SU-DHL-6 (cell line): ENCODE measurements around the gene TMEM263.
"Not testable (repeated sequence)": the region's sequence is repeated elsewhere in the genome, so short reads cannot be mapped to it uniquely, and the experiment has no call there.

Experiments used
- H2AFZ ChIP-seq: fragments of 200-600 bp; sonication (generic); 2 replicates; pipeline ENCODE4 v1.6.1; 2014; ENCODE audit warnings: low read depth, mild to moderate bottlenecking, moderate library complexity, mixed read lengths, antibody characterized with exemption, low read length; ENCODE audit not compliant: severe bottlenecking
- H3F3A ChIP-seq: fragments of 200-600 bp; shearing (Covaris generic); 2 replicates; pipeline ENCODE4 v1.6.0; 2016; ENCODE audit warnings: antibody characterized with exemption, mild to moderate bottlenecking; ENCODE audit not compliant: insufficient read depth
- H3K27ac ChIP-seq: fragments of 200-600 bp; sonication (generic); 2 replicates; pipeline ENCODE4 v1.5.1; 2016; ENCODE audit warnings: low read depth, mild to moderate bottlenecking, low read length, moderate library complexity, mixed read lengths
- H3K27me3 ChIP-seq: fragments of 200-600 bp; sonication (generic), shearing (Covaris generic); 2 replicates; pipeline ENCODE4 v1.6.0; 2014; ENCODE audit warnings: mild to moderate bottlenecking, low read length
- H3K36me3 ChIP-seq: fragments of 200-600 bp; sonication (generic); 2 replicates; pipeline ENCODE4 v1.6.1; 2014; ENCODE audit warnings: mild to moderate bottlenecking, low read length, mixed read lengths
- H3K4me2 ChIP-seq: fragments of 300-600, 200-600 bp; shearing (Covaris generic), sonication (generic); 2 replicates; pipeline ENCODE4 v1.6.0; 2014; ENCODE audit warnings: low read length, low read depth, mild to moderate bottlenecking; ENCODE audit not compliant: poor library complexity, severe bottlenecking
- H3K4me3 ChIP-seq: fragments of 200-600 bp; sonication (generic); 2 replicates; pipeline ENCODE4 v1.5.1; 2014; ENCODE audit warnings: antibody characterized with exemption, low read length, mild to moderate bottlenecking, mixed read lengths; ENCODE audit not compliant: insufficient read depth, poor library complexity, severe bottlenecking
- H3K79me2 ChIP-seq: fragments of 200-600 bp; sonication (generic); 2 replicates; pipeline ENCODE4 v1.6.1; 2014; ENCODE audit warnings: mild to moderate bottlenecking, low read length, moderate library complexity; ENCODE audit not compliant: insufficient read depth
- H3K9ac ChIP-seq: fragments of 200-600 bp; sonication (generic); 2 replicates; pipeline ENCODE4 v1.7.0; 2014; ENCODE audit warnings: mild to moderate bottlenecking, low read length
- H3K9me2 ChIP-seq: fragments of 200-600 bp; sonication (generic); replicated peaks from 2 replicates; pipeline ENCODE4 v1.6.1; 2014; ENCODE audit warnings: low read length; ENCODE audit not compliant: insufficient read depth
- H3K9me3 ChIP-seq: fragments of 200-600 bp; sonication (generic); 2 replicates; pipeline ENCODE4 v1.6.1; 2014; ENCODE audit warnings: low read length, mixed read lengths; ENCODE audit not compliant: insufficient read depth
- H4K20me1 ChIP-seq: fragments of 200-600 bp; sonication (generic); 2 replicates; pipeline ENCODE4 v1.6.1; 2014; ENCODE audit warnings: low read depth, mild to moderate bottlenecking, antibody characterized with exemption, low read length, moderate library complexity, mixed read lengths
- EZH2phosphoT487 ChIP-seq: fragments of 200-600 bp; sonication (generic), shearing (Covaris generic); conservative IDR thresholded peaks from 2 replicates; pipeline ENCODE4 v1.6.1; 2018; ENCODE audit warnings: mild to moderate bottlenecking, antibody characterized with exemption, low read length, moderate library complexity, mixed read lengths
- TF ChIP-seq, protein P1 (sequence below): fragments of 200-600 bp; sonication (generic); IDR thresholded peaks from one replicate; pipeline ENCODE4 v1.5.1; 2017; ENCODE audit warnings: antibody characterized with exemption, mild to moderate bottlenecking, low read length, moderate library complexity; ENCODE audit not compliant: insufficient read depth, poor library complexity, severe bottlenecking

TMEM263 gene

DNA sequence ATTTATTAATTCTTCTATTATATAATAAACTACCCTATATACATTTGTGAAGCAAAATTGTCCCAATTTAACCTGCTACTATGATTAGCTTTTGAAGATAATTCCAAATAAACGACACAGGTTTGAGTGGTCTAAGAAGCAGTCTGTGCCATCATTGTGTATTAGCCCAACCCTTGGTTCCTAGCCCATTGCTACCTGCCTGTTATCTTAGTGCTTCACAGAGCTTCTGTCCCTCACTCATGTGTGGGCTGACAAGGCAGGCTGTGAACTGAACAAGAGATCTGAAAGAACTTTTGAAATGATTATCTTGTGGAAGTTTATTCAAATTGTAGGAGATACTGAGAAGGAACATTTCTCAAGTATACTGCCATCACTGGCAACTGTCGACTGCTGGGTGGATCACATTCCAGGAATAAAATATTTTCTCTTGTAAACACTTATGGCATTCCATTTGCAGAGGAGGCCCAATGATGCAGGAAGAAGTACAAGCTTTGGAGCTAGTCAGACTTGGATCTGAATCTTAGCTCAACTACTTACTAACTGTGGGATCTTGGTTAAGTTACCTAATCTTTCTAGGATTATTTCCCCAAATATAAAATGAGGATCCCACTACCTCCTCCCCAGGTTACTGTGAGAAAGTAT, 39.0 kb downstream of the TMEM263 start:
- Histone ChIP-seq H3K36me3 (no peaks in the 10 kb centered on the region), H4K20me1 (no peaks in the 10 kb centered on the region), H3K4me2 (no peak overlapping the region), H3K79me2 (no peaks in the 10 kb centered on the region), H3K27ac (no peak overlapping the region), H3F3A (no peaks in the 10 kb centered on the region), H3K9ac (no peak overlapping the region), H3K9me3 (no peaks in the 10 kb centered on the region), H2AFZ (no peak overlapping the region), H3K27me3 (no peaks in the 10 kb centered on the region), H3K9me2 (no peaks in the 10 kb centered on the region), H3K4me3 (no peak overlapping the region)
- TF ChIP-seq EZH2phosphoT487: no peak
- TF ChIP-seq, protein P1, sequence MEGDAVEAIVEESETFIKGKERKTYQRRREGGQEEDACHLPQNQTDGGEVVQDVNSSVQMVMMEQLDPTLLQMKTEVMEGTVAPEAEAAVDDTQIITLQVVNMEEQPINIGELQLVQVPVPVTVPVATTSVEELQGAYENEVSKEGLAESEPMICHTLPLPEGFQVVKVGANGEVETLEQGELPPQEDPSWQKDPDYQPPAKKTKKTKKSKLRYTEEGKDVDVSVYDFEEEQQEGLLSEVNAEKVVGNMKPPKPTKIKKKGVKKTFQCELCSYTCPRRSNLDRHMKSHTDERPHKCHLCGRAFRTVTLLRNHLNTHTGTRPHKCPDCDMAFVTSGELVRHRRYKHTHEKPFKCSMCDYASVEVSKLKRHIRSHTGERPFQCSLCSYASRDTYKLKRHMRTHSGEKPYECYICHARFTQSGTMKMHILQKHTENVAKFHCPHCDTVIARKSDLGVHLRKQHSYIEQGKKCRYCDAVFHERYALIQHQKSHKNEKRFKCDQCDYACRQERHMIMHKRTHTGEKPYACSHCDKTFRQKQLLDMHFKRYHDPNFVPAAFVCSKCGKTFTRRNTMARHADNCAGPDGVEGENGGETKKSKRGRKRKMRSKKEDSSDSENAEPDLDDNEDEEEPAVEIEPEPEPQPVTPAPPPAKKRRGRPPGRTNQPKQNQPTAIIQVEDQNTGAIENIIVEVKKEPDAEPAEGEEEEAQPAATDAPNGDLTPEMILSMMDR: no peak

DNA sequence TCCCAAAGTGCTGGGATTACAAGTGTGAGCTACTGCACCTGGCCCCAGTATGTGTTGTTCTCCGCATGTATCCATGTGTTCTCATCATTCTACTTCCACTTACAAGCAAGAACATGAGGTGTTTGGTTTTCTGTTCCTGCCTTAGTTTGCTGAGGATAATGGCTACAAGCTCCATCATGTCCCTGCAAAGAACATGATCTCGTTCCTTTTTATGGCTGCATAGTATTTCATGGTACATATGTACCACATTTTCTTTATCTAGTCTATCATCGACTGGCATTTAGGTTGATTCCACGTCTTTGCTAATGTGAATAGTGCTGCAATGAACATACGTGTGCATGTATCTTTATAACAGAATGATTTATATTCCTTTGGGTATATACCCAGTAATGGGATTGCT, 40.4 kb downstream of the TMEM263 start:
- H3K9me3 ChIP-seq, H2AFZ ChIP-seq, H3K27ac ChIP-seq, H3K27me3 ChIP-seq, H3K79me2 ChIP-seq, H3K4me3 ChIP-seq, H3K9ac ChIP-seq, H4K20me1 ChIP-seq, H3K9me2 ChIP-seq, H3K4me2 ChIP-seq, H3K36me3 ChIP-seq, H3F3A ChIP-seq: not testable (repeated sequence)

GRCh38 chr12:106997916-106998315, 42.2 kb downstream of the TMEM263 start:
- TF ChIP-seq, protein P1: no peak
- TF ChIP-seq EZH2phosphoT487: no peak
- H3K4me3 ChIP-seq: no peak overlapping the region
- no peaks in the 10 kb centered on the region for H3F3A ChIP-seq
- H3K27me3 ChIP-seq: no peaks in the 10 kb centered on the region
- H3K36me3 ChIP-seq: no peaks in the 10 kb centered on the region
- H3K9me3 ChIP-seq: no peaks in the 10 kb centered on the region
- H3K9me2 ChIP-seq: no peaks in the 10 kb centered on the region
- H3K4me2 ChIP-seq: no peak overlapping the region
- H3K79me2 ChIP-seq: no peaks in the 10 kb centered on the region
- no peak overlapping the region for H3K27ac ChIP-seq
- no peak overlapping the region for H3K9ac ChIP-seq
- H2AFZ ChIP-seq: no peak overlapping the region
- H4K20me1 ChIP-seq: no peaks in the 10 kb centered on the region

- no peaks in the 10 kb centered on the region for H3K27me3 ChIP-seq
- no peaks in the 10 kb centered on the region for H4K20me1 ChIP-seq
- no peaks in the 10 kb centered on the region for H3K9me3 ChIP-seq
- H3K36me3 ChIP-seq: no peaks in the 10 kb centered on the region
- no peaks in the 10 kb centered on the region for H3K9me2 ChIP-seq
- no peak overlapping the region for H3K4me3 ChIP-seq
- H2AFZ ChIP-seq: no peak overlapping the region
- TF ChIP-seq, protein P1: no peak
- TF ChIP-seq EZH2phosphoT487: no peak
- H3K9ac ChIP-seq: no peak overlapping the region
- H3K27ac ChIP-seq: no peak overlapping the region
- no peak overlapping the region for H3K4me2 ChIP-seq
- no peaks in the 10 kb centered on the region for H3K79me2 ChIP-seq
- H3F3A ChIP-seq: no peaks in the 10 kb centered on the region
These were observed 43.7 kb downstream of the TMEM263 start for GRCh38 chr12:106999446-106999845.

DNA sequence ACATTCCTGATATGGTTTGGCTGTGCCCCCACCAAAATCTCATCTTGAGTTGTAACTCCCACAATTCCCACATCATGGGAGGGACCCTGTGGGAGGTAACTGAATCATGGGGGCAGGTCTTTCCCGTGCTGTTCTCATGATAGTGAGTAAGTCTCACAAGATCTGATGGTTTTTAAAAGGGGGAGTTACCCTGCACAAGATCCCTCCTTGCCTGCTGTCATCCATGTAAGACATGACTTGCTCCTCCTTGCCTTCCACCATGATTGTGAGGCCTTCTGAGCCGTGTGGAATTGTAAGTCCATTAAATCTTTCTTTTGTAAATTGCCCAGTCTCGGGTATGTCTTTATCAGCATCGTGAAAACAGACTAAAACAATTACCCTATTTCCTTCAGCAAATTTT, 47.0 kb downstream of the TMEM263 start:
- not testable (repeated sequence) for H2AFZ ChIP-seq, H3K79me2 ChIP-seq, H3K27ac ChIP-seq, H3F3A ChIP-seq, H3K9me3 ChIP-seq, H3K36me3 ChIP-seq, H3K4me3 ChIP-seq, H3K4me2 ChIP-seq, H3K9me2 ChIP-seq, H3K9ac ChIP-seq, H3K27me3 ChIP-seq, H4K20me1 ChIP-seq
